ENCODE measurements around the gene IPO4. TPM values are rescaled to one million over a fixed set of nuclear protein-coding genes. Genes with fewer than 3 reads are reported as not detected.

Gene IPO4
- polyA plus RNA-seq, 1 donor = 35.6 TPM

DNA sequence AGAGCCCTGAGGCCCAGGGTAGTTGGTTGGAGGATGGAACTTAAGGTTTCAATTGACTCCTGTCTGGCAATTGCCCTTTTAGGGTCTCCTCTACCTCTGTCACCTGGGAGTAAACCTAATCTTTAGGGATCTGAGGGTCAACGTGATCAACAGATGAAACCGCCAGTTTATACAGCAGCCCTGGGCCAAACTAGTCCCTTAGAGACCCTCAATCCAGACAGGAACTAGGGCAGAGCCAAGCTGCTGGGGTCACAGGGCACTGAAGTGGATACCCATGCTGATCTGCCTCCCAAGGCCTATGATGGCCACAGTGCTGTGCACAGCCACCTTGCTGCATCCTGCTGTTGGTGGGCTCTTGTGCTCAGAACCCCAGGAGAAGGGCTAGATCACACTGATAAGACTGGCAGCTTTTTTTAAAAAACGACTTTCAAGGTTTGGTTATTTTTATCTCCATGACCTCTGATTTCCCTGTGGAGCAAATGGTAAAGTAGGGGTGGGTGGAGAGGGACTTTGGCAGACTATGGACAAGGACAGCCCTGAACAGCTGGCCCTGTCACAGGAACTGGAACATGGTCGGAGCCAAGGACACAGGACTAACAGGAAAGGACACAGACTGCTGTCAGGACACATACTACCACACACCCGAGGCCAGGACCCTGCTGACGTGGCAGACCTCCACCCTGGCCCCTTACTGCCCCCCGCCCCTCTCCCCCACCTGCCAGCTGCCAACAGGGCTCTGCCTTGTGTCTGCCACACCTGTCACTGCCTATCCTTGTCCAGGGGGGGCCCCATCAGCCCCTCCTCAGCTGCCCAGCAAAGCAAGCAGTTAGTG is 57.7 kb downstream of the IPO4 start:
- no peak for DNase-seq

- no peak for DNase-seq
Observed at GRCh38 chr14:24130380-24130716, 58.3 kb downstream of the IPO4 start, which contains the start of gene FITM1. TSS of gene FITM1 (plus strand) at chr14:24130659. CDS start at chr14:24131564, 905 bp downstream.

Other genes starting within 250 kb of the IPO4 start
- gene DHRS4, start 235.0 kb downstream of the IPO4 start, polyA plus RNA-seq (ENCODE audit: insufficient read length) = 43.3 TPM
- 39.6 TPM for gene DHRS4L2, start 199.9 kb downstream of the IPO4 start, polyA plus RNA-seq (ENCODE audit: insufficient read length)
- gene CARMIL3, start 136.8 kb downstream of the IPO4 start, polyA plus RNA-seq (ENCODE audit: insufficient read length) = 2.4 TPM
- gene CPNE6, start 117.3 kb downstream of the IPO4 start, polyA plus RNA-seq (ENCODE audit: insufficient read length) = 0.18 TPM
- gene PCK2, start 94.5 kb downstream of the IPO4 start, polyA plus RNA-seq (ENCODE audit: insufficient read length) = 35.8 TPM
- gene DCAF11, start 74.0 kb downstream of the IPO4 start, polyA plus RNA-seq (ENCODE audit: insufficient read length) = 75.4 TPM
- gene NRL, start 73.9 kb downstream of the IPO4 start, polyA plus RNA-seq (ENCODE audit: insufficient read length) = 2.6 TPM
- 1.1 TPM for gene FITM1, start 58.2 kb downstream of the IPO4 start, polyA plus RNA-seq (ENCODE audit: insufficient read length)
- gene PSME1, start 52.6 kb downstream of the IPO4 start, polyA plus RNA-seq (ENCODE audit: insufficient read length) = 191 TPM
- gene EMC9, start 47.2 kb downstream of the IPO4 start, polyA plus RNA-seq (ENCODE audit: insufficient read length) = 19.2 TPM
- 158 TPM for gene PSME2, start 42.2 kb downstream of the IPO4 start, polyA plus RNA-seq (ENCODE audit: insufficient read length)
- 57.5 TPM for gene RNF31, start 41.3 kb downstream of the IPO4 start, polyA plus RNA-seq (ENCODE audit: insufficient read length)
- gene IRF9, start 27.6 kb downstream of the IPO4 start, polyA plus RNA-seq (ENCODE audit: insufficient read length) = 64.5 TPM
- gene REC8, start 16.7 kb downstream of the IPO4 start, polyA plus RNA-seq (ENCODE audit: insufficient read length) = 88.7 TPM
- 39.7 TPM for gene TM9SF1, start 6.6 kb upstream of the IPO4 start, polyA plus RNA-seq (ENCODE audit: insufficient read length)
- 13.3 TPM for gene TSSK4, start 16.9 kb upstream of the IPO4 start, polyA plus RNA-seq (ENCODE audit: insufficient read length)
- gene CHMP4A, start 24.7 kb upstream of the IPO4 start, polyA plus RNA-seq (ENCODE audit: insufficient read length) = 63.7 TPM
- 8.4 TPM for gene MDP1, start 27.2 kb upstream of the IPO4 start, polyA plus RNA-seq (ENCODE audit: insufficient read length)
- gene NEDD8, start 43.6 kb upstream of the IPO4 start, polyA plus RNA-seq (ENCODE audit: insufficient read length) = 231 TPM
- gene GMPR2, start 44.1 kb upstream of the IPO4 start, polyA plus RNA-seq (ENCODE audit: insufficient read length) = 121 TPM
- 62.4 TPM for gene TINF2, start 53.8 kb upstream of the IPO4 start, polyA plus RNA-seq (ENCODE audit: insufficient read length)
- 2.3 TPM for gene TGM1, start 74.4 kb upstream of the IPO4 start, polyA plus RNA-seq (ENCODE audit: insufficient read length)
- 18.8 TPM for gene RABGGTA, start 82.8 kb upstream of the IPO4 start, polyA plus RNA-seq (ENCODE audit: insufficient read length)
- 48.9 TPM for gene DHRS1, start 111.0 kb upstream of the IPO4 start, polyA plus RNA-seq (ENCODE audit: insufficient read length)
- gene NOP9, start 111.0 kb upstream of the IPO4 start, polyA plus RNA-seq (ENCODE audit: insufficient read length) = 29.0 TPM
- 24.8 TPM for gene CIDEB, start 119.2 kb upstream of the IPO4 start, polyA plus RNA-seq (ENCODE audit: insufficient read length)
- 4.6 TPM for gene LTB4R2, start 121.3 kb upstream of the IPO4 start, polyA plus RNA-seq (ENCODE audit: insufficient read length)
- gene LTB4R, start 122.7 kb upstream of the IPO4 start, polyA plus RNA-seq (ENCODE audit: insufficient read length) = 6.7 TPM
- gene ADCY4, start 146.3 kb upstream of the IPO4 start, polyA plus RNA-seq (ENCODE audit: insufficient read length) = 22.4 TPM
- 3.5 TPM for gene RIPK3, start 151.2 kb upstream of the IPO4 start, polyA plus RNA-seq (ENCODE audit: insufficient read length)
- 70.3 TPM for gene NFATC4, start 179.4 kb upstream of the IPO4 start, polyA plus RNA-seq (ENCODE audit: insufficient read length)
- gene NYNRIN, start 210.2 kb upstream of the IPO4 start, polyA plus RNA-seq (ENCODE audit: insufficient read length) = 54.6 TPM
- gene CBLN3, start 240.9 kb upstream of the IPO4 start, polyA plus RNA-seq (ENCODE audit: insufficient read length) = 3.7 TPM
- gene KHNYN, start 241.1 kb upstream of the IPO4 start, polyA plus RNA-seq (ENCODE audit: insufficient read length) = 50.5 TPM

Measured in left kidney (tissue), 2 donors.